Endodermal cell (in vitro differentiated cells): ENCODE measurements around the gene C17orf50. TPM values are rescaled to one million over a fixed set of nuclear protein-coding genes. Genes with fewer than 3 reads are reported as not detected.

Experiments
- DNase-seq: peaks from one replicate; pipeline ENCODE4 v3.0.0-alpha.2; 2017
- H3K27ac ChIP-seq: 2 replicates; pipeline ENCODE4 v1.5.1; 2013; ENCODE audit warnings: mild to moderate bottlenecking, low read depth, low read length, moderate library complexity
- H3K27me3 ChIP-seq: 2 replicates; pipeline ENCODE4 v1.6.1; 2013; ENCODE audit warnings: mild to moderate bottlenecking, low read length, moderate library complexity; ENCODE audit not compliant: insufficient read depth, control insufficient read depth, poor library complexity, severe bottlenecking
- H3K36me3 ChIP-seq: 2 replicates; pipeline ENCODE4 v1.7.0; 2013; ENCODE audit warnings: mild to moderate bottlenecking, low read length, moderate library complexity; ENCODE audit not compliant: control insufficient read depth, insufficient read depth
- H3K4me1 ChIP-seq: one replicate; pipeline ENCODE4 v1.7.0; 2013; ENCODE audit warnings: low read length; ENCODE audit not compliant: control insufficient read depth, insufficient read depth
- H3K4me3 ChIP-seq: 2 replicates; pipeline ENCODE4 v1.5.1; 2013; ENCODE audit warnings: mild to moderate bottlenecking, low read length, moderate library complexity
- H3K9ac ChIP-seq: 2 replicates; pipeline ENCODE4 v1.6.1; 2013; ENCODE audit warnings: mild to moderate bottlenecking, low read length, moderate library complexity; ENCODE audit not compliant: poor library complexity, severe bottlenecking; ENCODE audit errors: extremely low read depth
- H3K9me3 ChIP-seq: 2 replicates; pipeline ENCODE4 v1.6.1; 2013; ENCODE audit warnings: mild to moderate bottlenecking, low read length, moderate library complexity; ENCODE audit not compliant: control insufficient read depth
- H3K27ac Mint-ChIP-seq: 2 replicates; pipeline ENCODE4 v1.8.0; 2020; ENCODE audit warnings: mixed read lengths
- H3K27me3 Mint-ChIP-seq: 2 replicates; pipeline ENCODE4 v1.8.0; 2021; ENCODE audit warnings: mild to moderate bottlenecking, mixed read lengths; ENCODE audit not compliant: insufficient read depth
- H3K36me3 Mint-ChIP-seq: 2 replicates; pipeline ENCODE4 v1.8.0; 2020; ENCODE audit warnings: low read depth, mixed read lengths
- H3K4me1 Mint-ChIP-seq: 2 replicates; pipeline ENCODE4 v1.8.0; 2020; ENCODE audit warnings: mixed read lengths
- H3K4me3 Mint-ChIP-seq: 2 replicates; pipeline ENCODE4 v1.8.0; 2020; ENCODE audit warnings: mild to moderate bottlenecking, moderate library complexity, mixed read lengths
- H3K9me3 Mint-ChIP-seq: 2 replicates; pipeline ENCODE4 v1.8.0; 2020; ENCODE audit warnings: mild to moderate bottlenecking, mixed read lengths
- WGBS, 2 experiments: methylation state at CpG; one replicate each; pipeline versions ENCODE4 v1.1.5 to v1.1.7; 2013; ENCODE audit warnings: missing lambda C conversion rate in 2 of 2, mixed read lengths in 1 of 2; ENCODE audit not compliant: insufficient coverage in 1 of 2, insufficient read length in 1 of 2; 5-methylcytosine and 5-hydroxymethylcytosine counted together
- total RNA-seq, 2 donors: library from RNA; stranded (reverse); fragmentation: NEBNext Ultra II Directional in 1 of 2; extraction: Animal tissue kit (Norgen Biotek cat#: 25700) in 1 of 2; gene quantifications; 2 replicates in 1 of 2; 3 replicates in 1 of 2; pipeline ENCODE4 v1.2.1, GENCODE V29; 2021
- TF ChIP-seq, protein P1 (sequence below): fragments of 200-600 bp; sonication (generic); conservative IDR thresholded peaks from 2 replicates; pipeline ENCODE4 v1.5.0; 2021; ENCODE audit warnings: antibody characterized with exemption, mild to moderate bottlenecking

The C17orf50 gene
- total RNA-seq, 2 donors from 2014 or later, result not detected

DNA sequence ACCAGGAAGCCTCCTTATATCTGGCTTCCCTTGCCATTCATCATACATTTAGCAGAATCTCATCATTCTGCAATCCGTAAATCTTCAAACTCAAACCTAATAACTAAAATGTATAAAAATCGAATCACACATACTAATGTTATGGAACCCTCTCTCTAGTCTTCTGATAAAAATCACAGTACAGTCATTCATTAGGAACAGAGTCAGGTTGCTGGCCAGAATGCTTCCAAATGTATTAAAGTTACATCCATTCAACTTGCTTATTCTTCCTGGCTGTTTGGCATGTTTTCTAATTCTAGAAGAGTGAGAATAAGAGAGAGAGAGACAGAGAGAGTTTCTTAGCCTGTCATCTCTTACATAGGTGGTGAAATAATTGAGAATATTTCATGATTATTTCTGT lies 45.7 kb upstream of the C17orf50 start:
- no peaks in the 10 kb centered on the region for H3K27me3 ChIP-seq
- no peak for DNase-seq
- H3K27me3 Mint-ChIP-seq, result no peaks in the 10 kb centered on the region
- H3K36me3 Mint-ChIP-seq, result peaks cover 40% of the 10 kb centered on the region
- no peak overlapping the region for H3K27ac ChIP-seq
- WGBS, 2 experiments, result 90 to 92% methylated on average over 2 of the region's 2 CpGs
- no peak overlapping the region for H3K9ac ChIP-seq
- H3K4me3 Mint-ChIP-seq, result no peak overlapping the region
- peaks cover 6% of the 10 kb centered on the region for H3K4me1 ChIP-seq
- H3K9me3 ChIP-seq, result no peaks in the 10 kb centered on the region
- peaks cover 14% of the 10 kb centered on the region for H3K4me1 Mint-ChIP-seq
- peaks cover 82% of the 10 kb centered on the region for H3K36me3 ChIP-seq
- H3K27ac Mint-ChIP-seq, result no peak overlapping the region
- H3K4me3 ChIP-seq, result no peak overlapping the region
- TF ChIP-seq, protein P1, sequence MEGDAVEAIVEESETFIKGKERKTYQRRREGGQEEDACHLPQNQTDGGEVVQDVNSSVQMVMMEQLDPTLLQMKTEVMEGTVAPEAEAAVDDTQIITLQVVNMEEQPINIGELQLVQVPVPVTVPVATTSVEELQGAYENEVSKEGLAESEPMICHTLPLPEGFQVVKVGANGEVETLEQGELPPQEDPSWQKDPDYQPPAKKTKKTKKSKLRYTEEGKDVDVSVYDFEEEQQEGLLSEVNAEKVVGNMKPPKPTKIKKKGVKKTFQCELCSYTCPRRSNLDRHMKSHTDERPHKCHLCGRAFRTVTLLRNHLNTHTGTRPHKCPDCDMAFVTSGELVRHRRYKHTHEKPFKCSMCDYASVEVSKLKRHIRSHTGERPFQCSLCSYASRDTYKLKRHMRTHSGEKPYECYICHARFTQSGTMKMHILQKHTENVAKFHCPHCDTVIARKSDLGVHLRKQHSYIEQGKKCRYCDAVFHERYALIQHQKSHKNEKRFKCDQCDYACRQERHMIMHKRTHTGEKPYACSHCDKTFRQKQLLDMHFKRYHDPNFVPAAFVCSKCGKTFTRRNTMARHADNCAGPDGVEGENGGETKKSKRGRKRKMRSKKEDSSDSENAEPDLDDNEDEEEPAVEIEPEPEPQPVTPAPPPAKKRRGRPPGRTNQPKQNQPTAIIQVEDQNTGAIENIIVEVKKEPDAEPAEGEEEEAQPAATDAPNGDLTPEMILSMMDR, result no peak
- H3K9me3 Mint-ChIP-seq, result no peaks in the 10 kb centered on the region

DNA sequence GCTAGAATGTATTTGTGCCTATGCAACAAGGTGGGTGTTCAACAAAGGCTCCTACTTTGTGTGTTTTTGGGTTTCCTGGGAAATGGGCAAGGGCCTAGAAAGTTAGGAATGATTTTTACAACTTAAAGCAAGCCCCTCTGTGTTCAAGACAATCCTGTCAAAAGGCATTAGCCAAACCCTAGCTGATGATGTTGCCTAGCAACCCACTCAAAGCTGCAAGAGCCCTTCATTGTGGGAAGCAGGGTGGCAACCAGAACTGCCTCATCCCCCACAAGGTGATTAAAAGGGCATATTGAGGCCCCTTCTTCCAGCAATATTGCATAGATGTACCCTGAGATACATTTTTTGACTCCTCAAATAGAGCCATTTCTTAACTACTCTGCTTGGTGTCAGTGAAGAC lies 45.3 kb upstream of the C17orf50 start:
- Mint-ChIP-seq H3K4me3 (no peak overlapping the region), H3K36me3 (peaks cover 38% of the 10 kb centered on the region), H3K27ac (no peak overlapping the region), H3K4me1 (peaks cover 14% of the 10 kb centered on the region), H3K27me3 (no peaks in the 10 kb centered on the region), H3K9me3 (no peaks in the 10 kb centered on the region)
- peaks cover 77% of the 10 kb centered on the region for H3K36me3 ChIP-seq
- no peak overlapping the region for H3K27ac ChIP-seq
- no peaks in the 10 kb centered on the region for H3K9me3 ChIP-seq
- H3K27me3 ChIP-seq, result no peaks in the 10 kb centered on the region
- no peak overlapping the region for H3K9ac ChIP-seq
- TF ChIP-seq, protein P1, result no peak
- DNase-seq, result no peak
- peaks cover 6% of the 10 kb centered on the region for H3K4me1 ChIP-seq
- no peak overlapping the region for H3K4me3 ChIP-seq

DNA sequence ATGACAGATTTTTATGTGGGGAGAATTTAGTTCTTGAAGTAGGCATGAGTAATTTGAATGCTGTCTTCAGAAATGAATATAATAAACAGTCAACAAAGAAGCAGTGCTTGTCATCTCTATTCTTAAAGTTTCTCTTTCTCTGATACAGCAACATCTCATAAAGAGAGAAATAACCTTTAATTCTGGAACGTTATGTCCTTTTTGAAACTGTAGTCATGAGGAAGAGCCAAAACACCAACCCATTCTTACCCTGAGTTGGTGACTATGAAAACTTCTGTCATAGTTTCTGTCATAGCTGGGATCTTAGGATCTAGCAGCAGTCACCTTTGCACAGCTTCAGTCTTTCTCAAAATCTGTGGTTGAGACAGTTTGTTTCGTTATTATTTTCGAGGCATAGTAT lies 44.5 kb upstream of the C17orf50 start:
- Histone ChIP-seq H3K9me3 (no peaks in the 10 kb centered on the region), H3K4me3 (no peak overlapping the region), H3K27me3 (no peaks in the 10 kb centered on the region), H3K4me1 (peaks cover 6% of the 10 kb centered on the region), H3K9ac (no peak overlapping the region), H3K27ac (no peak overlapping the region), H3K36me3 (peaks cover 75% of the 10 kb centered on the region)
- Mint-ChIP-seq H3K4me3 (no peak overlapping the region), H3K36me3 (peaks cover 34% of the 10 kb centered on the region), H3K27ac (no peak overlapping the region), H3K4me1 (peaks cover 14% of the 10 kb centered on the region), H3K27me3 (no peaks in the 10 kb centered on the region), H3K9me3 (no peaks in the 10 kb centered on the region)
- 95 to 100% methylated on average over 2 to 3 of the region's 3 CpGs for WGBS, 2 experiments
- TF ChIP-seq, protein P1, result no peak
- DNase-seq, result no peak
